Epidermal melanocyte (primary cell): ENCODE measurements around the gene KRTAP4-2.
"Not testable (repeated sequence)": the region's sequence is repeated elsewhere in the genome, so short reads cannot be mapped to it uniquely, and the experiment has no call there.

ENCODE experiments used
- DNase-seq: peaks from one replicate; pipeline ENCODE4 v3.0.0; 2011; ENCODE audit warnings: low spot score; ENCODE audit not compliant: insufficient read length

The KRTAP4-2 gene

GRCh38 chr17:41163828-41164227, 14.2 kb downstream of the KRTAP4-2 start:
- DNase-seq, result no peak

DNA sequence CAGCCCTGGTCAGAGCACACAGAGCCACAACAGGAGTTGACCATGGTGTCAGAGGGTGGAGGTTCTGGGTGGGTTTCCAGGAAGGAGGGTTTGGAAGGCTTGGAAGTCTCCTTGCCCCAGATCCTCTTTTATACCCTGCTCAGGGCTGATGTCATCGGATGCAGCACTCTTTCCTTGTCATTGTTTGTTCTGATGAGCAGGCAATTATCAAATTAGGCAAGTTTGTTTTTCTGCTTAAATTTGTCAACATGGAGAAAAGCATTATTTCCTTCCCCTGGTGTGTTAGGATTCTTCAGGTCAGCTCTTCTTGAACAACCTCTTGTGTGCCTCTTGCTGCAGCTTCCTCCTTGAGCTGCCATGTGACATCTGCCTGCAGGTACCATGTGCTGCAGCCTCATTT, 17.4 kb downstream of the KRTAP4-2 start, which contains the start of gene KRTAP4-4:
TSS of gene KRTAP4-4 (minus strand) at position 101 of the 400 bp plus-strand sequence. CDS start at position 44, 57 bp downstream.
- DNase-seq, result no peak

DNA sequence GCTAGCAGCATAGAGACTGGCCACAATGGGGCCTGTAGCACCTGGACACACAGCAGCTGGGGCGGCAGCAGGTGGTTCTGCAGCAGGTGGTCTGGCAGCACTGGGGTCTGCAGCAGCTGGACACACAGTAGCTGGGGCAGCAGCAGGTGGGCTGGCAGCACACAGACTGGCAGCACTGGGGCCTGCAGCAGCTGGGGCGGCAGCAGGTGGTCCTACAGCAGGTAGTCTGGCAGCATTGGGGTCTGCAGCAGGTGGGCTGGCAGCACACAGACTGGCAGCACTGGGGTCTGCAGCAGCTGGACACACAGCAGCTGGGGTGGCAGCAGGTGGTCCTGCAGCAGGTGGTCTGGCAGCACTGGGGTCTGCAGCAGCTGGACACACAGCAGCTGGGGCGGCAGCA, 17.8 kb downstream of the KRTAP4-2 start:
- DNase-seq, result not testable (repeated sequence)

- no peak for DNase-seq
Observed at GRCh38 chr17:41153856-41154255, 24.2 kb downstream of the KRTAP4-2 start.

DNA sequence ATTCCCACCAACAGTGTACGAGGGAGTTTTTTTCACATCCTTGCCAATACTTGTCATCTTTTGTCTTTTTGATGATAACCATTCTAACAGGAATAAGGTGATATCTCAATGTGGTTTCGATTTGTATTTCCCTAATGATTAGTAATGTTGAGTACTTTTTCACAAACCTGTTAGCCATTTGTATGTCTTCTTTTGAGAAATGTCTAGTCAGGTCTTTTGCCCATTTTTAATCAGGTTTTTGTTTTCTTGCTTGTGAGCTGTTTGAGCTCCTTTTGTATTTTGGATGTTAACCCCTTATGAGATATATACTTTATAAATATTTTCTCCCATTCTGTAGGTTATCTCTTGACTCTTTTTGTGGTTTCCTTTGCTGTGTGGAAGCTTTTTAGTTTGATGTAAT, 26.5 kb downstream of the KRTAP4-2 start:
- DNase-seq, result no peak

- DNase-seq, result no peak
Observed at GRCh38 chr17:41150026-41150425, 28.0 kb downstream of the KRTAP4-2 start.

DNA sequence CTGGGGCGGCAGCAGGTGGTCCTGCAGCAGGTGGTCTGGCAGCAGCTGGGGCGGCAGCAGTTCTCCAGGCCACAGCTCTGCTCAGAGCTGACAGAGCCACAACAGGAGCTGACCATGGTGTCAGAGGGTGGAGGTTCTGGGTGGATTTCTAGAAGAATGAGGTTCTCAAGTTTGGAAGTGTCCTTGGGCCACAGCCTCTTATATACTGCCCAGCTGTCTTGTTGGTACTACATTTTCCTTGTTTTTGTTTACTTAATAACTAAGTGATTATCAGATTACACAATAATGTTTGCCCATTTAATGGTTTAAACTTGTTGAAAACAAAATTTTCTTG, 28.4 kb downstream of the KRTAP4-2 start, which contains the start of gene KRTAP4-5:
TSS of gene KRTAP4-5 (minus strand) at position 174 of the 334 bp plus-strand sequence. CDS start at position 116, 58 bp downstream.
- no peak for DNase-seq

DNA sequence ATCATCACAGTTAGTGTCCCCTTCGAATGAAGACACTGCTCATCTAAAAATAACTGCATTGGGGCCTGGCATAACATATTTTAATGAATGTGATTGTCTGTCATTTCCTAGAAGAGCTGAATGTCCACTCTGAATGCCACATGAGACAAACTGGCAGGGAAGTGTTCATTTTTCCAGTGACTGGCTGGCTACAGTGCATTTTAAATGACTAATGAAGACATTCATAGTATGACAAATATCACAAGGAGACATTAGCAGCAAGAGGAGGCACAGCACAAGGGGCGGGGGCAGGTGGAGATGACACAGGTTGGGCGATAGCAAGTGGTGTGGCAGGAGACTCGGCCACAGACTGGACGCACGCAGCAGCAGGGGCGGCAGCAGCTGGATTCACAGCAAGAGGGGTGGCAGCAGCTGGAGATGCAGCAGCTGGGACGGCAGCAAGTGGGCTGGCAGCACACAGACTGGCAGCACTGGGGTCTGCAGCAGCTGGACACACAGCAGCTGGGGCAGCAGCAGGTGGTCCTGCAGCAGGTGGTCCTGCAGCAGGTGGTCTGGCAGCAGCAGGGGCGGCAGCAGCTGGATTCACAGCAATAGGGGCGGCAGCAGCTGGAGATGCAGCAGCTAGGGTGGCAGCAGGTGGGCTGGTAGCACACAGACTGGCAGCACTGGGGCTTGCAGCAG, 28.9 kb downstream of the KRTAP4-2 start:
- not testable (repeated sequence) for DNase-seq

DNA sequence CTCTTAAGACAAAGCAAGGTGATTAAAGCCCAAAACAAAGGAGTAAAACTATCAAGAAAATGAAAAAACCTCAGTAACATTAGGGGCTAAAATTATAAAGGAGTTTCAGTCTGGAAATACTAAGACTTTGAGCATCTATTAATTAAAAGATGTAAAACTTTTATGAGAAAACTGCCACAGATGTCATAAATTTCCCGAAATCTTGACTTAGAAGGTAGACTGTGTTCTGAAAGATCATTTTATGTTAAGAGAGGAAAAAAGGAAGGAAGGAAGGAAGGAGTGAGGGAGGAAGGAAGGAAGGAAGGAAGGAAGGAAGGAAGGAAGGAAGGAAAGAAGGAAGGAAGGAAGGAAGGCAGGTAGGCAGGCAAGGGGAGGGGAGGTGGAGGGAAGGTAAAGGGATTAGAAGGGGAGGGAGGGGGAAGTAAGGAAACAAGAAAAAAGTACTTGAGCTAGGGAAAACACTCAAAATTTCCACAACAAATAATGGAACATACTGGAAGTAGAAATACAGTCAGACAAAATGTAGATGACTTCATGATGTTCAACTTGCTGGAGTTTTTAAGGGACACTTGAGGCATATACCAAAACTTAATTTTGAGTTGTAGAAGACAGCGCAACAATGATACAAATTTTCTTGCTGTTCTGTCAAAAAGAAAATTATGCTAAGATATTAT, 30.4 kb downstream of the KRTAP4-2 start:
- no peak for DNase-seq

GRCh38 chr17:41145261-41145660, 32.8 kb downstream of the KRTAP4-2 start:
- DNase-seq, result no peak

- DNase-seq, result no peak
Observed at GRCh38 chr17:41144846-41145245, 33.2 kb downstream of the KRTAP4-2 start.

GRCh38 chr17:41141361-41141760, 36.7 kb downstream of the KRTAP4-2 start:
- no peak for DNase-seq

DNA sequence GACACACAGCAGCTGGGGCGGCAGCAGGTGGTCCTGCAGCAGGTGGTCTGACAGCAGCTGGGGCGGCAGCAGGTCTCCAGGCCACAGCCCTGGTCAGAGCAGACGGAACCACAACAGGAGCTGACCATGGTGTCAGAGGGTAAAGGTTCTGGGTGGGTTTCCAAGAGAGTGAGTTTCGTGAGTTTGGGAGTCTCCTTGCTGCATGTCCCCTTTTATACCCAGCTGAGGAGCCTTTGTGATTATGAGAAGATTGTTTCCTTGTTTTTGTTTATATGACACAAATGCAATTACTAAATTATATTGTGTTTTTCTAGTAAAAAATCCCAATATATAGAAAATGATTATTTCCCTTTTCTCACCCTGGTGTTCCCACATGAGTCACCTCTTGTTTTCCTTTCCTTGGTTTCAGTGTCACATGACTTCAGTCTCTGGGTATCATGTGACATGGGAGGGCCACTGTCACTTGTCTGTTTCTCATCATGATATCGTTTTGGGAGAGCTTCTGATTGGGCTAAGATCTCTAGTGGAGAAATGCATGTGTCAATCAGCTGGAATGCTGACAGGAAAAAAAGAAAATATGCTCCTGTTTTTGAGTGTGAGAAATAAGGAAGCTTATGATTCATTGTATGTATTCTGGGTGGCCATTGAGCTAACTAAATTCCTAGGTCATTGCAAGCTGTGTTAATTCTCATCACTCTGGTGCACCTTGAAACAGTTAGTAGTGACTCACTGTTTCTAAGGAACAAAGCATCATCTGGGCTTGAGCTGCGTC, 37.5 kb downstream of the KRTAP4-2 start, which contains the start of gene KRTAP4-6:
TSS of gene KRTAP4-6 (minus strand) at position 185 of the 772 bp plus-strand sequence. CDS start at position 128, 57 bp downstream.
- no peak for DNase-seq

GRCh38 chr17:41139865-41140264, 38.2 kb downstream of the KRTAP4-2 start:
- not testable (repeated sequence) for DNase-seq

GRCh38 chr17:41133880-41134735, 43.9 kb downstream of the KRTAP4-2 start:
- no peak for DNase-seq

DNA sequence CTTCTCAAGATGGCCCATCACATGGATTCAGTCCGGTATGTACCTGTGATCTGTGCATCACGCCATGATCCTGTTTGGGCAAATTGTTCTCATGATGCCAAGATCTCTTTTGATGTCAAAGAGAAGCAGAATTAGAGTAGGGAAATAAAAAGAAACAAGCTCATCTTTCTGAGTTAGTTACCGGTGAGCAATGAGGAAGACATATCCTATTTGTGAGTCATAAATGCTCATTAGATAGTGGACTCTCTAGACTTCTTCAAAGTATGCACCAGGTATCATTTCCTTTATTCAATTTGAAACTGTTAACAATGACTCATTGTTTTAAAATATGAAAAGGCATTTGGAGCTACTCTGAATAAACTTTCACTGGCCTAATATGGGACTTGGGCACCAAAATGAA, 46.0 kb downstream of the KRTAP4-2 start:
- DNase-seq, result no peak
